ENCODE results near the gene MT1M. TPM values are rescaled to one million over a fixed set of nuclear protein-coding genes. Genes with fewer than 3 reads are reported as not detected.
"Not testable (repeated sequence)": the region's sequence is repeated elsewhere in the genome, so short reads cannot be mapped to it uniquely, and the experiment has no call there.

The MT1M gene
- total and polyA plus RNA-seq, 2 experiments from 2014 or later, result 1.1 to 4.7 TPM

DNA sequence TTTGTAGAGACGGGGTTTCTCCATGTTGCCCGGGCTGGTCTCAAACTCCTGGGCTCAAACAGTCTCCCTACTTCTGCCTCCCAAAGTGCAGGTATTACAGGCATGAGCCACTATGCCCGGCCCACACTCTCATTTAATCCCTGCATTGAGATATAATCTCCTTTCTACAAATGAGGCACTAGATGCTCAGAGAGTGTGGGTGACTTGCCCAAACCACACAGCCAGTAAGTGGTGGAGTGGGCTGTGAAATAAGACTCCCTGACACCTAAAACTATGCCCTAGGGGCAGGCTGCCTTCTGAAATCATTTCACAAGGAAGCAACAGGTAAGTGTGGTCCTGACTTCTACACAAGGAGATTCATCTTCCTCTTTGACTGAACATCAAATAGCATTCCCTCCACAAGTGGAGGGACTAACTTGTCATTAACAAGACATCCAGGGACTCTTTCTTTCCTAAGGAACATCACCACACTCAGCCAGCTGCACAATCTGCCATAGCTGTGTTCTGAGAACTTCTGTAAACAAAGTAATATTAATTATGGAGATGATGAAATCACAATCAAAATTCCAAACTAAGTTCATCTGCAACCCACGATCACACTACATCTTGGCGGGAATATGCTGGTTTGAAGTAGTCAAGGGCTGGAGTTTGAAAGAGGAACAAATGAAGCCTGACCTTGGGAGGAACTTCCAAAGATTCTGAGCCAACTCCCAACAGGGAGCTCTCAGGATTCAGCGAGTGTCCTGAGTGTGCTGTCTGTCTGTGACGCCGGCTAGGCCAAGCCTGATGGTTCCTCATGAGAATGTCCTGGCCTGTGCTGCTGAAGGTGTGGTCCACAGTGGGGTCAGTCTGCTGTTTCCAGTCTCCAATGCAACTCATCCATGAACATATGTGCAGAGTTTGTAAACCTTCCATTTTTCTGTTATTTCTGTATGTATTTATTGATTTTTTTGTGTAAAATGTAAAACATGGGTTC, 33.1 kb downstream of the MT1M start:
- not testable (repeated sequence) for DNase-seq (ENCODE audit: low spot score); H2AFZ ChIP-seq; H3K4me2 ChIP-seq; H3K27ac Mint-ChIP-seq; H3K4me3 ChIP-seq; H3K36me3 ChIP-seq (ENCODE audit: insufficient read depth); H3K79me2 ChIP-seq (replicated peaks; ENCODE audit: insufficient read depth); H3K9me3 Mint-ChIP-seq; ATAC-seq; H3K27ac ChIP-seq (ENCODE audit: low read depth); H4K20me1 ChIP-seq (replicated peaks; ENCODE audit: insufficient read depth); H3K9me2 ChIP-seq (ENCODE audit: insufficient read depth)
- peaks cover 43% of the 10 kb centered on the region for H3K4me1 Mint-ChIP-seq
- H3K27me3 Mint-ChIP-seq (ENCODE audit: insufficient read depth, low read depth, poor library complexity), result peaks cover 98% of the 10 kb centered on the region
- peaks cover 100% of the 10 kb centered on the region for H3K27me3 ChIP-seq (ENCODE audit: insufficient read depth)
- H3K4me1 ChIP-seq (ENCODE audit: insufficient read depth), result peaks cover 43% of the 10 kb centered on the region
- 0 out of 2 replicates have a peak, but pooled peaks have one; percentile 30 for TF ChIP-seq POLR2AphosphoS5 (IDR thresholded peaks at IDR 0.05; ENCODE audit: low read depth)
- peaks cover 34% of the 10 kb centered on the region for H3K36me3 Mint-ChIP-seq (ENCODE audit: low read depth)
- H3K4me3 Mint-ChIP-seq, result peak overlapping the region; percentile 83
- peaks cover 16% of the 10 kb centered on the region for H3F3A ChIP-seq (replicated peaks; ENCODE audit: low read depth)

DNA sequence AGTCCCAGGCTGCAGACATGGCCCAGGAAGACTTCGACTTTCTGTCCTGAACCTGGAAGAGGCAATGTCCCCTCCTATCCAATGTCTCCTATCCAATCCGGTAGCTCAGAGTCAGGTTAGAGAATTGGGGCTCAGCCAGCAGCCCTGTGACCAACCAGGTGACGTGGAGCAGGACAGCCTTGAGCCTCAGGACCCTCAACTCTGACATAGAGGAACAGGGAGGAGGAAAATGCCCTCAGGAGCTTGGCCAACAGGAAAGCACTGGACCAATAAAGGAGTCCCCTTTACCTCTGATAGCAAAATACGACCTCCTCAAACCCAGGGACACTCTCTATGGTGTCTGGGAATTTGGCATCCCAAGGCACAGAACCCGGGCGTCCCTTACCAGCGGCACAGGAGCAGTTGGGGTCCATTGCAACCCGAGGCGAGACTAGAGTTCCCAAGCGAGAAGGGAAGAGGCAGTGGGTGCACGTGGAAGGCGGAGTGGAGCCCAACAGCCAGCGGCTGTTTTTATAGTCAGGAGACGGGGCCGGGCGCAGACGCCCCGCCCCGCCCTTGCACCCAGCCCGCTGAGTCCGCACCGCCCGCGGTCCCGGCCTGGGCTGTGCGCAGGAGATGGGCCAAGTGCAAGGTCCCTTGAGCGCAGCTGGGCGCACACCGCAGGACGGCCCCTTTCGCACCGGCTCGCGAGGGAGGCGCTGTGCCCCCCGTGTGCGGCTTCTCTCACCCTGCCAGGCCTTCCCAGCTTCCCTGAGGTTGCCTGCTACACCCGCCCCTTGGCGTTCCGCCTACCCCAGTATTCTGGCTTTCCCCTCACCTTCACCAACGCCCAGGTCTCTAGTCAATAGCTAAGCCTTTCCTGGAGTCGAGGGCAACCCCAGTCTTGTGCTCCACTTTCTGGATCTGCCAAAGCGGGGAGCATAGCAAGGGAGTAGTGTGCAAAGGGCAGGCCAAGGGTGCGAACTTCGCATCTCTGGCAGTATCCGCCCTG, 35.4 kb downstream of the MT1M start, which contains the start of gene MT1G:
TSS of gene MT1G (minus strand) at position 485 of the 991 bp plus-strand sequence. CDS start at position 413, 72 bp downstream.
- no peaks in the 10 kb centered on the region for H3K36me3 ChIP-seq (ENCODE audit: insufficient read depth)
- DNase-seq (ENCODE audit: low spot score) (peak; percentile 58), ATAC-seq (peak; percentile 70)
- H4K20me1 ChIP-seq (replicated peaks; ENCODE audit: insufficient read depth), result no peaks in the 10 kb centered on the region
- H3F3A ChIP-seq (replicated peaks; ENCODE audit: low read depth), result peaks cover 16% of the 10 kb centered on the region
- peak within 1 kb of the TSS; percentile 91 for H3K4me2 ChIP-seq
- H3K4me3 ChIP-seq, result peak within 1 kb of the TSS; percentile 62
- H3K36me3 Mint-ChIP-seq (ENCODE audit: low read depth), result peaks cover 36% of the 10 kb centered on the region
- peak; percentile 22 for TF ChIP-seq EZH2 (IDR thresholded peaks at IDR 0.05; ENCODE audit: low read depth, unreplicated experiment)
- peak; percentile 65 for TF ChIP-seq EZH2phosphoT487 (IDR thresholded peaks at IDR 0.05; ENCODE audit: unreplicated experiment)
- TF ChIP-seq, protein P1, sequence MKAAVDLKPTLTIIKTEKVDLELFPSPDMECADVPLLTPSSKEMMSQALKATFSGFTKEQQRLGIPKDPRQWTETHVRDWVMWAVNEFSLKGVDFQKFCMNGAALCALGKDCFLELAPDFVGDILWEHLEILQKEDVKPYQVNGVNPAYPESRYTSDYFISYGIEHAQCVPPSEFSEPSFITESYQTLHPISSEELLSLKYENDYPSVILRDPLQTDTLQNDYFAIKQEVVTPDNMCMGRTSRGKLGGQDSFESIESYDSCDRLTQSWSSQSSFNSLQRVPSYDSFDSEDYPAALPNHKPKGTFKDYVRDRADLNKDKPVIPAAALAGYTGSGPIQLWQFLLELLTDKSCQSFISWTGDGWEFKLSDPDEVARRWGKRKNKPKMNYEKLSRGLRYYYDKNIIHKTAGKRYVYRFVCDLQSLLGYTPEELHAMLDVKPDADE (IDR thresholded peaks at IDR 0.05), result no peak
- peak; percentile 89 for TF ChIP-seq POLR2AphosphoS5 (IDR thresholded peaks at IDR 0.05; ENCODE audit: low read depth)
- TF ChIP-seq CREB1 (CRISPR knock-in tag; IDR thresholded peaks at IDR 0.05; ENCODE audit: low read depth), result no peak
- no peak for TF ChIP-seq ZNF114 (CRISPR knock-in tag; IDR thresholded peaks at IDR 0.05)
- TF ChIP-seq JUNB (IDR thresholded peaks at IDR 0.05; ENCODE audit: unreplicated experiment), result no peak
- TF ChIP-seq STAT1 (IDR thresholded peaks at IDR 0.05; ENCODE audit: unreplicated experiment), result no peak
- peaks cover 99% of the 10 kb centered on the region for H3K27me3 Mint-ChIP-seq (ENCODE audit: insufficient read depth, low read depth, poor library complexity)
- peaks cover 100% of the 10 kb centered on the region for H3K27me3 ChIP-seq (ENCODE audit: insufficient read depth)
- peaks cover 42% of the 10 kb centered on the region for H3K4me1 ChIP-seq (ENCODE audit: insufficient read depth)
- no peaks in the 10 kb centered on the region for H3K9me2 ChIP-seq (ENCODE audit: insufficient read depth)
- no peak within 1 kb of the TSS for H3K27ac Mint-ChIP-seq
- H3K79me2 ChIP-seq (replicated peaks; ENCODE audit: insufficient read depth), result no peaks in the 10 kb centered on the region; the same call in 1 of the 2 replicates
- peaks cover 3% of the 10 kb centered on the region; the same call in 1 of the 3 replicates for H3K9me3 Mint-ChIP-seq
- H3K4me1 Mint-ChIP-seq, result peaks cover 36% of the 10 kb centered on the region
- H2AFZ ChIP-seq, result peak within 1 kb of the TSS; percentile 91
- no peak within 1 kb of the TSS for H3K27ac ChIP-seq (ENCODE audit: low read depth)
- peak within 1 kb of the TSS; percentile 83 for H3K4me3 Mint-ChIP-seq

All from GM23338 (cell line).